H1 (cell line): ENCODE measurements around the gene NNMT. TPM values are rescaled to one million over a fixed set of nuclear protein-coding genes. Genes with fewer than 3 reads are reported as not detected.

Experiments
- CTCF ChIA-PET: fragments of 300-600 bp; sonication (Branson Sonifier 250); formaldehyde crosslinking; loops from one replicate; lab custom pipeline; 2021; ENCODE audit not compliant: partially characterized antibody; lab: Charles Lee
- POLR2A ChIA-PET: fragments of 300-600 bp; sonication (Branson Sonifier 250); formaldehyde crosslinking; loops from one replicate; lab custom pipeline; 2021; ENCODE audit warnings: inconsistent platforms; ENCODE audit not compliant: partially characterized antibody; lab: Charles Lee
- DNase-seq, 2 experiments: peaks; one replicate each; pipeline versions ENCODE4 v3.0.0 to v3.0.0-alpha.2; 2010 to 2022; ENCODE audit warnings: low spot score in 2 of 2, low read depth in 1 of 2, mixed read lengths in 1 of 2
- FAIRE-seq: peaks from 2 replicates; lab custom pipeline; 2011; peaks lifted over from hg19 to GRCh38; lab: Jason Lieb, UNC
- H2AFZ ChIP-seq: 2 replicates; pipeline ENCODE4 v1.8.1; 2012; ENCODE audit warnings: low read length, inconsistent platforms
- H2AK5ac ChIP-seq: 2 replicates; pipeline ENCODE4 v1.6.1; 2013; ENCODE audit warnings: low read depth, low read length
- H2BK120ac ChIP-seq: replicated peaks from 2 replicates; pipeline ENCODE3; 2013; ENCODE audit warnings: low read depth, low read length, inconsistent platforms
- H2BK12ac ChIP-seq: 2 replicates; pipeline ENCODE4 v1.6.1; 2013; ENCODE audit warnings: low read depth, low read length
- H2BK15ac ChIP-seq: 2 replicates; pipeline ENCODE4 v1.6.1; 2013; ENCODE audit warnings: low read length
- H2BK20ac ChIP-seq: 2 replicates; pipeline ENCODE4 v1.6.1; 2013; ENCODE audit warnings: low read length
- H2BK5ac ChIP-seq: 2 replicates; pipeline ENCODE4 v1.6.1; 2013; ENCODE audit warnings: low read depth, low read length
- H3K14ac ChIP-seq: 2 replicates; pipeline ENCODE4 v1.6.1; 2013; ENCODE audit warnings: inconsistent platforms; ENCODE audit not compliant: insufficient read length
- H3K18ac ChIP-seq: 2 replicates; pipeline ENCODE4 v1.6.1; 2013; ENCODE audit warnings: low read length; ENCODE audit errors: extremely low read depth
- H3K23ac ChIP-seq: 2 replicates; pipeline ENCODE4 v1.6.1; 2013; ENCODE audit warnings: inconsistent platforms; ENCODE audit not compliant: insufficient read length
- H3K23me2 ChIP-seq: 2 replicates; pipeline ENCODE4 v1.6.1; 2013; ENCODE audit warnings: low read depth, low read length
- H3K27ac ChIP-seq: 2 replicates; pipeline ENCODE4 v1.6.1; 2011; ENCODE audit warnings: low read depth, low read length, inconsistent platforms
- H3K27me3 ChIP-seq, 4 experiments: replicated peaks in 1 of 4; 1 replicate in 1 of 4; 2 replicates in 3 of 4; pipeline versions ENCODE4 v1.6.1 to v1.8.1; 2011 to 2013; ENCODE audit warnings: low read length in 3 of 4, mild to moderate bottlenecking in 3 of 4, inconsistent platforms in 2 of 4, mixed read lengths in 2 of 4, moderate library complexity in 1 of 4; ENCODE audit not compliant: control insufficient read depth in 3 of 4, insufficient read depth in 3 of 4; ENCODE audit errors: extremely low read depth in 1 of 4
- H3K36me3 ChIP-seq, 4 experiments: 2 replicates each; pipeline versions ENCODE4 v1.6.1 to v1.8.1; 2011 to 2013; ENCODE audit warnings: mild to moderate bottlenecking in 4 of 4, low read length in 3 of 4, moderate library complexity in 2 of 4, control low read depth in 1 of 4, inconsistent platforms in 1 of 4; ENCODE audit not compliant: insufficient read depth in 4 of 4, control insufficient read depth in 2 of 4
- H3K4ac ChIP-seq: replicated peaks from 2 replicates; pipeline ENCODE3; 2013; ENCODE audit warnings: low read length, low read depth, mixed read lengths, inconsistent platforms; ENCODE audit not compliant: insufficient read length
- H3K4me1 ChIP-seq, 4 experiments: replicated peaks in 1 of 4; 1 replicate in 1 of 4; 2 replicates in 3 of 4; pipeline versions ENCODE4 v1.6.1 to v1.8.1; 2011 to 2013; ENCODE audit warnings: low read length in 3 of 4, inconsistent platforms in 2 of 4, mixed read lengths in 1 of 4; ENCODE audit not compliant: insufficient read depth in 4 of 4, control insufficient read depth in 3 of 4
- H3K4me2 ChIP-seq, 2 experiments: 2 replicates each; pipeline versions ENCODE4 v1.6.1 to v1.8.1; 2011 to 2013; ENCODE audit warnings: low read depth in 2 of 2, low read length in 2 of 2, control low read depth in 1 of 2, inconsistent platforms in 1 of 2, mild to moderate bottlenecking in 1 of 2; ENCODE audit not compliant: insufficient read depth in 1 of 2
- H3K4me3 ChIP-seq, 4 experiments: fragments of 200-600, 300-600 bp in 1 of 4; sonication (generic), shearing (Covaris generic), sonication (Bioruptor Twin) in 1 of 4; 2 replicates each; pipeline versions ENCODE4 v1.5.1 to v1.8.1; 2011 to 2016; ENCODE audit warnings: low read length in 4 of 4, low read depth in 3 of 4, control low read depth in 2 of 4, inconsistent platforms in 2 of 4, mild to moderate bottlenecking in 2 of 4, mixed read lengths in 1 of 4, moderate library complexity in 1 of 4; ENCODE audit not compliant: insufficient read depth in 2 of 4; ENCODE audit errors: extremely low read depth in 1 of 4
- H3K56ac ChIP-seq: replicated peaks from 2 replicates; pipeline ENCODE3; 2013; ENCODE audit warnings: low read depth, mild to moderate bottlenecking, mixed read lengths, low read length, inconsistent platforms; ENCODE audit not compliant: insufficient read length
- H3K79me1 ChIP-seq: 2 replicates; pipeline ENCODE4 v1.6.1; 2013; ENCODE audit warnings: low read depth, low read length, control low read depth
- H3K79me2 ChIP-seq, 2 experiments: 2 replicates each; pipeline versions ENCODE4 v1.6.1 to v1.8.1; 2012 to 2013; ENCODE audit warnings: low read length in 2 of 2, mild to moderate bottlenecking in 2 of 2, inconsistent platforms in 1 of 2; ENCODE audit not compliant: insufficient read depth in 2 of 2, control insufficient read depth in 1 of 2
- H3K9ac ChIP-seq, 4 experiments: replicated peaks in 1 of 4; 1 replicate in 1 of 4; 2 replicates in 3 of 4; pipeline versions ENCODE4 v1.6.1 to v1.8.1; 2011 to 2013; ENCODE audit warnings: low read depth in 3 of 4, low read length in 3 of 4, control low read depth in 2 of 4, mild to moderate bottlenecking in 2 of 4, moderate library complexity in 2 of 4, inconsistent platforms in 1 of 4; ENCODE audit errors: extremely low read depth in 1 of 4
- H3K9me3 ChIP-seq, 2 experiments: 2 replicates each; pipeline versions ENCODE4 v1.6.1 to v1.8.1; 2012 to 2013; ENCODE audit warnings: mild to moderate bottlenecking in 2 of 2, moderate library complexity in 2 of 2, control low read depth in 1 of 2, inconsistent platforms in 1 of 2, low read depth in 1 of 2, low read length in 1 of 2, mixed read lengths in 1 of 2; ENCODE audit not compliant: insufficient read depth in 2 of 2
- H4K20me1 ChIP-seq, 2 experiments: replicated peaks in 1 of 2; 2 replicates each; pipeline versions ENCODE3 to v1.8.1; 2011 to 2013; ENCODE audit warnings: inconsistent platforms in 2 of 2, low read length in 2 of 2, mild to moderate bottlenecking in 1 of 2; ENCODE audit not compliant: insufficient read depth in 2 of 2, control insufficient read depth in 1 of 2
- H4K5ac ChIP-seq: 2 replicates; pipeline ENCODE4 v1.6.1; 2013; ENCODE audit warnings: low read length, low read depth, mixed read lengths, inconsistent platforms; ENCODE audit not compliant: insufficient read length
- H4K8ac ChIP-seq: 2 replicates; pipeline ENCODE4 v1.8.0; 2013; ENCODE audit warnings: mild to moderate bottlenecking, moderate library complexity, low read length, inconsistent platforms; ENCODE audit not compliant: insufficient read depth; ENCODE audit errors: extremely low read depth
- H4K91ac ChIP-seq: replicated peaks from 2 replicates; pipeline ENCODE3; 2013; ENCODE audit warnings: low read length, mixed read lengths, inconsistent platforms; ENCODE audit not compliant: insufficient read length
- MAFK ChIP-seq: IDR thresholded peaks from 2 replicates; pipeline ENCODE4 v1.6.1; 2012; ENCODE audit warnings: low read depth, mild to moderate bottlenecking, improper control_type of control experiment, low read length
- WGBS, 2 experiments: shearing (Covaris generic) in 1 of 2; methylation state at CpG; one replicate each; pipeline versions ENCODE4 v1.1.6 to v1.1.7; 2013 to 2015; ENCODE audit warnings: low lambda C conversion rate in 2 of 2, mixed read lengths in 2 of 2, inconsistent platforms in 1 of 2, low coverage in 1 of 2, missing lambda C conversion rate in 1 of 2; ENCODE audit not compliant: insufficient replicate concordance in 2 of 2, insufficient coverage in 1 of 2, insufficient read length in 1 of 2; ENCODE audit errors: extremely low coverage in 1 of 2, missing lambda C conversion rate in 1 of 2; 5-methylcytosine and 5-hydroxymethylcytosine counted together
- polyA plus RNA-seq, 7 experiments: library from polyadenylated mRNA; depleted of rRNA in 3 of 7; stranded (reverse) in 5 of 7; unstranded in 2 of 7; fragments of >200 nt in 5 of 7; fragments of 200-250 nt in 2 of 7; gene quantifications; 1 replicate in 5 of 7; 2 replicates in 1 of 7; 4 replicates in 1 of 7; pipeline versions ENCODE4 v1.2.1 to v1.2.3, GENCODE V29; 2011 to 2013; ENCODE audit warnings: missing spikeins in 2 of 7, mixed read lengths in 2 of 7
- total RNA-seq: library from RNA; stranded (reverse); fragmentation: NEBNext Ultra II Directional; extraction: Animal tissue kit (Norgen Biotek cat#: 25700); gene quantifications from 2 replicates; pipeline ENCODE4 v1.2.1, GENCODE V29; 2021

NNMT gene
- total and polyA plus RNA-seq, 2 of the 8 experiments (the other 6 are each of a cell fraction or from before 2014, with no cell fraction given): not detected

- no peak overlapping the region for H3K23ac ChIP-seq
- no peak overlapping the region for H3K14ac ChIP-seq
- H3K4ac ChIP-seq: no peak overlapping the region
- no peaks in the 10 kb centered on the region for H3K79me2 ChIP-seq
- no peaks in the 10 kb centered on the region for H4K20me1 ChIP-seq
- no peaks in the 10 kb centered on the region for H3K23me2 ChIP-seq
- no peak overlapping the region for H4K5ac ChIP-seq
- H3K9me3 ChIP-seq: no peaks in the 10 kb centered on the region
- H2BK120ac ChIP-seq: no peak overlapping the region
- no peak overlapping the region for H4K8ac ChIP-seq
- 94% methylated on average over 1 of the region's 1 CpG; no CpG with 5 or more reads in 1 of the 2 experiments for WGBS, 2 experiments
- no peak overlapping the region for H3K56ac ChIP-seq
- H4K91ac ChIP-seq: no peak overlapping the region
- H3K79me1 ChIP-seq: no peaks in the 10 kb centered on the region
- H2AK5ac ChIP-seq: no peak overlapping the region
- H3K4me3 ChIP-seq: no peak overlapping the region
- POLR2A ChIA-PET: no interaction called here
- FAIRE-seq (no peak), DNase-seq (no peak)
- H2BK12ac ChIP-seq: no peak overlapping the region
- no peak overlapping the region for H2BK15ac ChIP-seq
- CTCF ChIA-PET: interaction anchor here (0.7 to 1.3 kb wide), 3 partner anchors 12 to 25 kb away, joined by 3 to 4 read pairs (median 4); no protein-coding TSS in a partner anchor
- no peak overlapping the region for H2BK20ac ChIP-seq
- no peak overlapping the region for H2BK5ac ChIP-seq
- H3K18ac ChIP-seq: no peak overlapping the region
- H3K4me1 ChIP-seq: no peaks in the 10 kb centered on the region
- H2AFZ ChIP-seq: no peak overlapping the region
- no peak overlapping the region for H3K9ac ChIP-seq
- no peak overlapping the region for H3K27ac ChIP-seq
- H3K4me2 ChIP-seq: no peak overlapping the region
- H3K27me3 ChIP-seq: no peaks in the 10 kb centered on the region
- no peaks in the 10 kb centered on the region for H3K36me3 ChIP-seq
- no peak for TF ChIP-seq MAFK
Measured at GRCh38 chr11:114293201-114293711, 2.9 kb upstream of the NNMT start.
